Urinary bladder (tissue), 4 donors: ENCODE results near the gene ACSS2. TPM values are rescaled to one million over a fixed set of nuclear protein-coding genes. Genes with fewer than 3 reads are reported as not detected.

Experiments
- DNase-seq: peaks from one replicate; pipeline ENCODE4 v3.0.0-alpha.2; 2015; ENCODE audit errors: extremely low spot score
- H3K27ac ChIP-seq: one replicate; pipeline ENCODE4 v1.5.1; 2013; ENCODE audit warnings: low read depth, mild to moderate bottlenecking, moderate library complexity
- H3K36me3 ChIP-seq: one replicate; pipeline ENCODE4 v1.6.1; 2013; ENCODE audit warnings: mild to moderate bottlenecking, moderate library complexity; ENCODE audit not compliant: insufficient read depth
- H3K4me1 ChIP-seq: one replicate; pipeline ENCODE4 v1.6.1; 2013; ENCODE audit warnings: mild to moderate bottlenecking, moderate library complexity; ENCODE audit not compliant: insufficient read depth
- H3K4me3 ChIP-seq: one replicate; pipeline ENCODE4 v1.5.1; 2013; ENCODE audit warnings: low read depth, low read length
- WGBS: extraction: QIAGEN DNeasy Blood & Tissue Kit; methylation state at CpG from one replicate; pipeline ENCODE4 v1.1.7; 2013; 5-methylcytosine and 5-hydroxymethylcytosine counted together
- polyA plus RNA-seq: library from polyadenylated mRNA; stranded (reverse); fragments of 200-250 nt; gene quantifications from one replicate; pipeline ENCODE4 v1.2.3, GENCODE V29; 2013
- total RNA-seq: library from RNA; depleted of rRNA; stranded (reverse); fragments of >200 nt; gene quantifications from one replicate; pipeline ENCODE4 v1.2.3, GENCODE V29; 2014
- donor health status: healthy with polysubstance abuse.
- donor health status: healthy.

Gene ACSS2
- total and polyA plus RNA-seq, 2 donors: 21.7 to 29.5 TPM

DNA sequence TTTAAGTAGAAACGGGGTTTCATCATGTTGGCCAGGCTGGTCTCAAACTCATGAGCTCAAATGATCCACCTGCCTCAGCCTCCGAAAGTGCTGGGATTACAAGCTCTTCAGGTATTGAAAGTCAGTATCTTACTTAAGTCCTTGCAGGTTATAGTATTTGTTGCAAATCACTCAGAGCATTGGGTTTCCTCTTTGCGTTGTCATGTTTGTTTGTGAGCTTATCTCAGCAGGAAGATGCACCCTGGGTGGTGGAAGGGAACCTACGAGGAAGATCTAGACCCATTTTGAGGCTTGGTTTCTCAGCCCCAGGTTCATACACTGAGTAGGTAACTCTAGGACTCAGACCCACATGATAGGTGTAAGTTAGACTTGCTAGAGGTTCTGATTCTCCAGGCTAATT, 97.8 kb downstream of the ACSS2 start:
- 77% methylated on average over 4 of the region's 4 CpGs for WGBS
- Histone ChIP-seq H3K27ac (no peak overlapping the region), H3K4me3 (no peak overlapping the region), H3K4me1 (no peaks in the 10 kb centered on the region), H3K36me3 (no peaks in the 10 kb centered on the region)
- no peak for DNase-seq

DNA sequence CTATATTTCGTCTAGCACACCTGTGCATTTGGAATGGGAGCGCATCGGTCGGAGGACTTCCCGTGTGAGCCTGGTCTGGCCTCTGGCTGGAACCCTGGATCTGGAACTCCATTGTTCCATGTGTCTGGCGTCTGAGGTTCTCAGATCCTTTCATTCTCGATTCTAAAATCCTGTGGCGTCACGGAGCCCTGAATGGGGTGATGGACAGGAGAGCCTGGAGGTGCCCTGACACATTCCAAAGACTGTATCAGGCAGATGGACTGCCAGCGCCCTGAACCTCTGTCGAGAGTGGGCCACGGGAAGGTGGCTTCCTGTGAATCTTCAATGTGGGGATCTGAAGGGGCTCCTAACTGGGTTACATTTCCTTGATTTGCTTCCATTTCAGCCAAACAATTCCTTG, 99.9 kb downstream of the ACSS2 start:
- DNase-seq: no peak
- H3K4me1 ChIP-seq: no peaks in the 10 kb centered on the region
- WGBS: 81% methylated on average over 12 of the region's 12 CpGs
- no peaks in the 10 kb centered on the region for H3K36me3 ChIP-seq
- H3K27ac ChIP-seq: no peak overlapping the region
- no peak overlapping the region for H3K4me3 ChIP-seq

Other genes with a start within 250 kb of the ACSS2 start
- gene PIGU, start 199.5 kb upstream of the ACSS2 start, total RNA-seq: 17.3 TPM
- gene PIGU, start 199.5 kb upstream of the ACSS2 start, polyA plus RNA-seq: 19.1 TPM
- gene TP53INP2, start 172.3 kb upstream of the ACSS2 start, total RNA-seq: 5.8 TPM
- gene TP53INP2, start 172.3 kb upstream of the ACSS2 start, polyA plus RNA-seq: 47.1 TPM
- 19.1 TPM for gene NCOA6, start 51.0 kb upstream of the ACSS2 start, total RNA-seq
- 18.8 TPM for gene NCOA6, start 51.0 kb upstream of the ACSS2 start, polyA plus RNA-seq
- gene GGT7, start 3.8 kb upstream of the ACSS2 start, total RNA-seq: 5.6 TPM
- 17.5 TPM for gene GGT7, start 3.8 kb upstream of the ACSS2 start, polyA plus RNA-seq
- gene GSS, start 79.2 kb downstream of the ACSS2 start, total RNA-seq: 24.9 TPM
- gene GSS, start 79.2 kb downstream of the ACSS2 start, polyA plus RNA-seq: 27.2 TPM
- gene MYH7B, start 79.3 kb downstream of the ACSS2 start, total RNA-seq: 4.3 TPM
- 0.81 TPM for gene MYH7B, start 79.3 kb downstream of the ACSS2 start, polyA plus RNA-seq
- gene TRPC4AP, start 216.2 kb downstream of the ACSS2 start, total RNA-seq: 52.3 TPM
- gene TRPC4AP, start 216.2 kb downstream of the ACSS2 start, polyA plus RNA-seq: 40.0 TPM